Measurements from ENCODE around the gene PLEKHJ1.

DNA sequence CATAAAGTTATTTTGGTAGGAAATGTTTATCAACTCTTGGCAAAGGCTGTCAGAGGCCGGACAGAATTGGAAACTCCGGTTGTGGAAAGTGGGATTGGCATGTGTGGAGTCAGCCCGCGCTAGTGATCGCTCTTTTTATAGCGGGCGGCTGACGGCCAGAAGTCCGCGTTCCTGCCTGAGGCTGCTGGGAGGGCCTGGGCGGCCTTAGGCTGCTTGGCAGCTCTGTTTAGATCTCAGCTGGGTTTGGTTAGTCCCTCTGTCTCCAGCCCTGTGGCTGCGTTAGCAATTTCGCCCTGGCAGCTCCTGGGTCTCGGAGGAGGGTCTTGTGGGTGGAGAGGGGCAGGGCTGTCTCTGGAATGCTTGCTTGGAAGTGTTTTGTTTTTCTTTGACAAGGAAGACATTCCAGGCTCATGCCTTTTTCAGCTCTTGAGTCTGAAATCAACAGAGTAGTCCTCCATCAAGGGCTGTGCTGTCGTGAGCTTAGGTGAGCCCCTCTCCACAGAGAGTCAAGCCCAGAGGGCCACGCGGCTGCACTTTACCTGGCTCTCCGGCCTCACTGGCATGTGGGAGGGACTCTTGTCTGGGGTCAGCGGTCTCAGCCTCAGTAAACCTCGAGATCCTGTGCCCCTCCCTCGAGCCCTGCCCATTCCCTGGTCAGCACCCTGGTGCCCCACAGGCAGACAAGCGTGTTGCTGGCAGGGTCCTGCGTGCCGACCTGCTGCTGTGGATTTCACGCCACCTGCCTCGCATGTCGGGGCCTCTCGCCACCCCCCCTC is 49.9 kb downstream of the PLEKHJ1 start:
- TF ChIP-seq, protein P1, sequence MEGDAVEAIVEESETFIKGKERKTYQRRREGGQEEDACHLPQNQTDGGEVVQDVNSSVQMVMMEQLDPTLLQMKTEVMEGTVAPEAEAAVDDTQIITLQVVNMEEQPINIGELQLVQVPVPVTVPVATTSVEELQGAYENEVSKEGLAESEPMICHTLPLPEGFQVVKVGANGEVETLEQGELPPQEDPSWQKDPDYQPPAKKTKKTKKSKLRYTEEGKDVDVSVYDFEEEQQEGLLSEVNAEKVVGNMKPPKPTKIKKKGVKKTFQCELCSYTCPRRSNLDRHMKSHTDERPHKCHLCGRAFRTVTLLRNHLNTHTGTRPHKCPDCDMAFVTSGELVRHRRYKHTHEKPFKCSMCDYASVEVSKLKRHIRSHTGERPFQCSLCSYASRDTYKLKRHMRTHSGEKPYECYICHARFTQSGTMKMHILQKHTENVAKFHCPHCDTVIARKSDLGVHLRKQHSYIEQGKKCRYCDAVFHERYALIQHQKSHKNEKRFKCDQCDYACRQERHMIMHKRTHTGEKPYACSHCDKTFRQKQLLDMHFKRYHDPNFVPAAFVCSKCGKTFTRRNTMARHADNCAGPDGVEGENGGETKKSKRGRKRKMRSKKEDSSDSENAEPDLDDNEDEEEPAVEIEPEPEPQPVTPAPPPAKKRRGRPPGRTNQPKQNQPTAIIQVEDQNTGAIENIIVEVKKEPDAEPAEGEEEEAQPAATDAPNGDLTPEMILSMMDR (IDR thresholded peaks at IDR 0.05), result no peak
- no peak for TF ChIP-seq POLR2A (IDR thresholded peaks at IDR 0.05)
